GM19239 (cell line): Measurements from ENCODE around the gene C1orf105.
A peak's percentile ranks its signal among the peaks of the same experiment; 100 is the strongest.
"Not testable (repeated sequence)": the region's sequence is repeated elsewhere in the genome, so short reads cannot be mapped to it uniquely, and the experiment has no call there.

Experiments
- DNase-seq: peaks from one replicate; pipeline ENCODE4 v3.0.0; 2011; ENCODE audit warnings: low spot score; ENCODE audit not compliant: insufficient read length
- FAIRE-seq: peaks from 2 replicates; lab custom pipeline; 2011; peaks lifted over from hg19 to GRCh38; lab: Jason Lieb, UNC

C1orf105 gene

DNA sequence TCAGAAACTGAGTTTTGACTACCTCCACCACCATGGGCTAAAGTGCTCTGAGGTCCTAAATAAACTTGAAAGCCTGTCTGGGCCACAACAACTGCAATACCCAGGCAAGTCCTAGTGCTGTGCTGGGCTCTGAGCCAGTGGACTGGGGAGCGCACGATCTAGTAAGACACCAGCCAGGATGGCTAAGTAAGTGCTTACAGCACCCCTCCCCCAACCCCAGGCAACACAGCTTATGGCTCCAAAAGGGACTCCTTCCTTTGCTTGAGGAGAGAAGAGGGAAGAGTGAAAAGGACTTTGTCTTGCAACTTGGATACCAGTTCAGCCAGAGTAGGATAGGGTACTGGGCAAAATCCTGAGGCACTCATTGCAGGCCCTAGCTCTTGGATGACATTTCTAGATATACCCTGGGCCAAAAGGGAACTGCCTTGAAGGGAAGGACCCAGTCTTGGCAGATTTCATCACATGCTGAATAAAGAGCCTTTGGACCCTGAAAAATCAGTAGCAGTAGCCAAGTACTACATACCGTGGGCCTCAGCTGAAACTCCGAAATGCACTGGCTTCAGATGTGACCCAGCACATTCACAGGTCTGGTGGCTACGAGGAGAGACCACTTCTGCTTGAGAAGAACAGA, 1.6 kb downstream of the C1orf105 start:
- DNase-seq, result no peak
- FAIRE-seq, result no peak

DNA sequence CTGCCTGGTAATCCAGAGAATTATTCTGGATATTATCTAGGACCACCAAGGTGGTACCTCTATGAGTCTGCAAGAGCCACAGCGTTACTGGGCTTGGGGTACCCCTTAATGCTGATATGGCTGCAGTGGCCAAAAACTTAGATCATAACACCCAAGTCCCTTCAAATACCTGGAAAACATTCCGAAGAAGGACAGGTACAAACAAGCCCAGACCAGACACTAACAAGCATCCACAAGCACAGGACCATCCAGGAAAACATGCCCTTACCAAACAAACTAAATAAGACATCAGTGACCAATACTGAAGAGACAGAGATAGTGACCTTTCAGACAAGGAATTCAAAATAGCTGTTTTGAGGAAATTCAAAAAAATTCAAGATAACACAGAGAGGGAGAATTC, 2.9 kb downstream of the C1orf105 start:
- no peak for FAIRE-seq
- no peak for DNase-seq

DNA sequence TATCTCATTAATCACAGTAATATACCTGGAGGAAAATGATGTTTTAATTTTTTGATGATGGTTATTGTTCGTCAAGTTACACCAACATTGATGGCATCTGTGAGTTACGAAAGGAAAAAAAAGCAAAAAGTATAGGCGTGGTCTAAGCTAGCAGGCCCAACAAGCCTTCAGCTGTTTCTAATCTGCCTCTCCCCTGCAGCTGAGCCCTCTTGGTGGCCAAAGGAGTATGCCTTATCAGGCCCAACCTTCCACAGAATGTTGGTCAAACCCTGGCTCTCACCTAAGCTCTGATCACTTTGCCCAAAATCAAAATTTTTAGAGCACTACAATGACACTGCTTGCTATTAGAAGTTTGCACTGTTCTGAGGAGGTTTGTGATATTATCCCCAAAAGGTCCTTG, 4.9 kb downstream of the C1orf105 start:
- DNase-seq (no peak), FAIRE-seq (no peak)

DNA sequence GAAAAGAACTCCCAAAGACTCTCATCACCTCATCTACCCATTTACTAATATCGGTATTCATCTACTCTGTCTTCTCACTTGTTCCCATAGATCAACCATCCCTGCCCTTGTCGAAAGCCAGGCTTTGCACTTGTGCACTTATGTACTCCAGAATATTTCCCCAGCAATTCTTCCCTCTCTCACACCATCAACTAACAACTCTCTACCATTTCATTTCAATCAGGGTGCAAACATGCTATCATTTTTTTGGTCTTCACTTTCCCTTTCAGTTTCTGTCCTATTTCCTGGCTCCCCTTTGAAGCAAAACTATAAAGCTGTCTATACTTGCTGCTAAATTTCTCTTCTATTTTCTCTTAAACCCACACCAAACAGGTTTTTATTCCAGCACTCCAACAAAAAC, 6.7 kb downstream of the C1orf105 start:
- FAIRE-seq, result no peak
- no peak for DNase-seq

DNA sequence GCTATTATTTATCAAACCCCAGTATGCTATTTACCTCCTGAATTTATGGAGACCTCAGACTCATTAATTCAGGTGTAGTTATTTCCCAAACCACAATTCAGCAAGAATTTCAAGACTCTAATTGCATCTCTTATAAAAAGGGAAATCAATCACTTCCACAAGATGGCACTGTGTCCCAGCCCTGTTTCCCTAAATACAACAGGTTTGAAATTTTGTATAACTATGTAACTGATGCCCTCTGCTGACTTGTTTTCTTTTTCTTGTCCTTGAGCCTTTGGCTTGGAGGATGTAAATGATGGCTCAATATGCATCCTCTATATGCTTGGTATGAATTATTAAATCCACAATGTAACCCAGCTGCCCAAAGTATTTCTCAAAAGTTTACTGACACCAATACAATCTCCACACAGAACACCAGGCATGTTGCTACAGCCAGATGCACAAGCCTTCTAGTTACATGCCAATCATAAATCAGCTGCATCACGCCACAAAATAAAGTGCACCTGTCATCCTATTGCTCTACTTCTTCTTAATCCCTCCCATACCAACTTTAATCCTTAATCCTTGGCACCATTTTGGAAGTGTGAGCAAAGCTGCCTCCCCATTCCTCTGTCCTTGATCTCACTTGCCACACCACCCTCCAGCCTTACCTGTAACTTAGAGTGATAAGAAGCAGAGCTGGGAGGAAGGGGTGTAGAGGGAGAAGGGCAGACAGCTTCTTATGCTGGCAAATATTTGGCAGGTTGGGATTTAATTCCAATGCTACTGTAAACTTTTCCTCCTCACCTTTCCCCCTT, 9.0 kb downstream of the C1orf105 start:
- FAIRE-seq (peak; percentile 21), DNase-seq (no peak)

DNA sequence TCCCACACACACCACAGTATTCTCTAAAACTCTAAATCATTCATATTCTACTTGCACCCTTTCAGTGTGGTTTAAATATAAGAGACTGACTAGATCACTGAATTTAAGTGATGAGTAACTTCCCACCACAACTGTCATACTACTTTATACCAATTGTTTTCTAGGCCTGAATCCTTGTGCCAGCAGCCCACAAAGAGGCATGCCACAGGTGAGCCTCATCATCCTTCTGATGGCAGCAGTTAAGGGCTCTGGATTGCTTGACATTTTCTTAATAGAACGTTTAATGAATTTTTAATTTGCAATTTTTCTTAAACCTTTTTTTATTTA, 9.6 kb downstream of the C1orf105 start:
- DNase-seq (no peak), FAIRE-seq (no peak)

DNA sequence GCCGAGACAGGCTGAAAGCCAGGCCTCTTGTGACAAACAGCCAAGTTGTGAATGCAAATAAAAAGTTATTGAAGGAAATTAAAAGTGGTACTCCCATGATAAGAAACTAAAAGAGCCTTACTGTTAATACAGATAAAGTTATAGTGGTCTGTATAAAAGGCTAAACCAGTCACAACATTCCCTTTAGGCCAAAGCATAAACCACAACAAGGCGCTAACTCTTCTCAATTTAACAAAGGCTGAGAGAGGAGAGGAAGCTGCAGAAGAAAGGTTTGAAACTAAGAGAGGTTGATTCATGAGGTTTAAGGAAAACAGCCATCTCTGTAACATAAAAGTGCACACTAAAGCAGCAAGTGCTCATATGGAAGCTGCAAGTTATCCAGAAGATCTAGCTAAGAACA, 10.7 kb downstream of the C1orf105 start:
- no peak for DNase-seq
- no peak for FAIRE-seq

DNA sequence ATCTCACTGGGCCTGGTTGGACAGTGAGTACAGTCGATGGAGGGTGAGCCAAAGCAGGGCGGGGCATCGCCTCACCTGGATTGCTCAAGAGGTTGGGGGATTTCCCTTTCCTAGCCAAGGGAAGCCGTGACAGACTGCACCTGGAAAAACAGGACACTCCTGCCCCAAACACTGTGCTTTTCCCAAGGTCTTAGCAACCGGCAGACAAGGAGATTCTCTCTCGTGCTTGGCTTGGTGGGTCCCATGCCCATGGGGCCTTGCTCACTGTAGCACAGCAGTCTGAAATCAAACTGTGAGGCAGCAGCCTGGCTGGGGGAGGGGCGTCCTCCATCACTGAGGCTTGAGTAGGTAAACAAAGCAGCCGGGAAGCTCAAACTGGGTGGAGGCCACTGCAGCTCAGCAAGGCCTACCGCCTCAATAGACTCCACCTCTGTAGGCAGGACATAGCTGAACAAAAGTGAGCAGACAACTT, 11.3 kb downstream of the C1orf105 start:
- FAIRE-seq (no peak), DNase-seq (no peak)

DNA sequence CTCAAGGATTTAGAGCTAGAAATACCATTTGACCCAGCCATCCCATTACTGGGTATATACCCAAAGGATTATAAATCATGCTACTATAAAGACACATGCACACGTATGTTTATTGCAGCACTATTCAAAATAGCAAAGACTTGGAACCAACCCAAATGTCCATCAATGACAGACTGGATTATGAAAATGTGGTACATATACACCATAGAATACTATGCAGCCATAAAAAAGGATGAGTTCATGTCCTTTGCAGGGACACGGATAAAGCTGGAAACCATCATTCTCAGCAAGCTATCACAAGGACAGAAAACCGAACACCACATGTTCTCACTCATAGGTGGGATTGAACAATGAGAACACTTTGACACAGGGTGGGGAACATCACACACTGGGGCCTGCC, 16.7 kb downstream of the C1orf105 start:
- FAIRE-seq, DNase-seq: not testable (repeated sequence)

DNA sequence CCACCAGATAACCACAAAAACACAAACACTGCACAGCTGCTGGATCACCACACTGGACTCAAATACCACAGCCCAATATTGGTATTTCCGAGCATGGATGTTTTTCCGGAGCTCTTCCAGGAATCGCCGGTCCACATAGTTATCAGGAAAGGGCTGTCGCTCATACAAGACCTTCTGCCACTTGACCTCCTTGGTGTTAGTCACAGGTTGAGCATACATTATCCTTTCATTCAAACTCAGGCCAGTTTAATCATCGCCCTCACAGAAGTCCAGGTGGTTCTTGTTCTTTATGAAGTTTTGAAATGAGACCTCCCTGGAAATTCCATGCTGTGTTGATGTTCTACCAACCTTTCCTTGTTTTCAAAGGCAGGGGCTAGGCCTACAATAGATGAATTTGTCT, 21.9 kb downstream of the C1orf105 start:
- DNase-seq, result no peak
- FAIRE-seq, result no peak

DNA sequence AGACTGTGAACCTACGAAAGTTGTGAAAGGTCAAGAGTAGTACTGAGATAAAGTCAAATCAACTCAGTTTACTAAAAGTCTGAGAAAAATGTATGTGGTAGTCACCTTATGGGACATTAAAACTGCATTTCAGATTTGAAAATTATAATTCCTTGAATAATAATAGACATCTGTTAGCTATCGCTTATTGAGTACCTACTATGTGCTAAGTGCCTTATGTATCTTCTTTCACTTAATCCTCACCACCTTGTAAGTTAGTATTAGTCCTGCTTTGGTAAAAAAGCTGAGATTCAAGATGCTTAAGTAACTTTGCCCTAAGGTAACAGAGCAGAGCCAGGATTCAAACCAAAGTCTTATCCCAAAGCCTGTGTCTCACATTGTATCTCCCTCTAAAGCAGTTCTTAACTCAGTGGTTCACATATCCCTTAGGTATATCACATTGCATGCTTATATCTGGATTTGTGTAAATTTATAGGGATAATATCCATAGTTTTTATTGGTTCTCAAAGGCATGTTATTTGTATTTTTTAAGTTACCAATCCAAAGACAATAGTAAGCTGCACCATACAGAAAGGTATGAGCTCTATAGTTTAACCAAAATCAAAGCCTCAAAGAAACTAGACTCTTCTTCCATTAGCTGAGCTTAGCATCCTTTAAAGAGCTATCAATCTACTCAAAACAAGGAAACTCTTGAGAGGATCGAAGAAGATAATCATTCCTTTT, 22.5 kb downstream of the C1orf105 start:
- DNase-seq, result no peak
- FAIRE-seq, result peak; percentile 57

DNA sequence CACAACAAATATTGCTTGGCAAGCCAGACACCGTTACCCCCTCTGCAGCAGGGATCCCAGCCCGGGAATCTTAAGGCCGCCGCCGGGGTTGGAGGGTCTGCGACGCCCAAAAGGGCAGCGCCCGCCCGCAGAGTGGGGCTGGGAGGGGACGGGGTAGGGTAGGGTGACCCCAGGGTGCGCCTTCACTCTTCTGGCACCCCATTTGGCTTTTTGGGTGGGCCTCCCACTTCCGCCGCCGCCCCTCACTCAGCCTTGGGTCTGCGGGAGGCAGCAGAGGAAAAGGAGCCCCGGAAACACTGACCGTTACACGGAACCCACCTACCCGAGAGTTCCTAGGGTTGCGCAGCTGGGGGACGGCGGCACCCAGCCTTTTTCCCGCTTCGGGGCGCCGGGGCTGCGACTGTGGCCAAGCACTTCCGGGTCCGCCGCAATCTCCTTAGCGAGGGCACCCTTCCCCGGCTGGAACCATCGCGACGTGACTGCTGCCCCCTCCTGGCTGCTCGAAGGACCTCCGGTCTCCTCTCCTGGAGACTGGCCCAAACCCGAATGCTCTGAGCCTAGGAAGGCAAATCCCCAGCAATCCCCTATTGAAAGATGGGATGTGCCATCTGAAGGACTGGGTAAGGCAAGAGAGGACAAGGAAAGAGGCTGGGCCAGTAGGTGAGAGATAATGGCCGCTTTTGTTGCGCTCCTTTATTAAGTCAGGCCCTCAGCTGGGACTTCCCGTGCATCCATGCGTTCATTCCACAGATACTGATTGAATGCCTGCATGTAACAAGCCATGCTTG, 23.4 kb downstream of the C1orf105 start, which contains the start of gene PIGC:
Gene PIGC (minus strand): TSS at position 404 of the 788 bp plus-strand sequence. CDS start 1,447 bp downstream, outside the sequence.
- peak; percentile 94 for FAIRE-seq
- peak; percentile 92 for DNase-seq

DNA sequence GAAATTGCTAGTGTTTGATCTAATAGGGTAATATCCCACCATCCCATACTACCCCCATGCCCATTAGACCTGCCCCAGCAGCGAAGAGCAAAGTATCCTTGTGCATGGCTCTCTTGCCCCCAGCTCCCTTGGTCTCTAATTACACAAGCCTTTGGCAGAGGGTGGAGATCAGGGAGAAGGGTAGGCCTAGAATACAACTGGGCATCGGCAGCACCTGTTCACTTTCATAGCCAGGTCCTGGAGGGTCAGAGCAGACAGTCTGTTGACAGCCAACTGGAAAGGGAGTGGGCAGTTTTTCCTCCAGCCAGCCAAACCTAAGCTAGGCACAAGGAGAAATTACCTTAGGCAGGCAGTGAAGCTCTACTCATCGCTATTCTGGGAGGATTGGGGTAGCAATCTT, 26.1 kb downstream of the C1orf105 start:
- no peak for DNase-seq
- no peak for FAIRE-seq

DNA sequence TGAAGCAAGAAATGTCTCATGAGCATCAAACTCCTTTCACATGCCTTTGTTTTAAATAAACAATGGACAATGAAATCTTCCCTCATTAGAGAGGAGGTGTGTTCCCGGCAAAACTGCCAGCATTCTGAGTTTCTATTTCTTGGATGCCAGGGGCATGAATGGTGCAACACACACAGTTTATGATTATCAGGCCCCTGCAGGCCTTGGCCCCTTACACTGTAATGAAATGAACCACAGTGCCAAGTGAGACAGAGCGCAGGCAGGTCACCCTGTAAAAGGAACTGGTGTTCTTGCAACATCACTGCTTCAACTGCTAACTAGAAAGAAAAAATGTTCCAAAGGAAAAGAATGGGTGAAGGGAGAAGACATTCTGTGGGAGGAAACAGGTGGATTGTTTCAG, 27.2 kb downstream of the C1orf105 start:
- FAIRE-seq, result no peak
- DNase-seq, result no peak

DNA sequence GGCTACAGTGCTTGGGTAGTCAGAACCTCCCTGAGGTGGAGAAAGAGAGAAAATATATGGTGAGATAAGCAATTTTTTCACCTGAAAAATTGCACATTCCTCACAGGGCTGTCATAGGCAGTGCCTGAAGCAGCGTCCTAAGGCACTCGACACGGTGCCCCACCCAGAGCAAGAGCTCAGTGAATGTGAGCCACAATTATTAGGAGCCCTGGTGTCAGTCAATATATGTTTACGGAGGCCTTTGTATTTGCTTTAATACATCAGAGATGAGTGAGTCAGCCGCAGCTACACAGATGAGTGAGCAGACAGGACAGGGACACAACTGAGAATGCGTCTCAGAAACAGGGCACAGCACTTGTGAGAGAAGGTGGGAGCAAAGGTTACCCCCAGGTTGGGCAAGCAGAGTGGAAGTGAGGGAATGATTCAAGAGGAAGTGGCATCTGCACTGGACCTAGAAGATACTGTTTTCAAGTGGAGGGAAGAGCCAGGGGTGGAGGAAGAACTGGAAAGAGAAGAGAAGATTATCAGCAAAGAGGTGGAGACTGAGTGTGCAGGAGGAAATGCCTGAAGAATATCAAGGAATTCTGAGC, 28.6 kb downstream of the C1orf105 start:
- DNase-seq (no peak), FAIRE-seq (no peak)

DNA sequence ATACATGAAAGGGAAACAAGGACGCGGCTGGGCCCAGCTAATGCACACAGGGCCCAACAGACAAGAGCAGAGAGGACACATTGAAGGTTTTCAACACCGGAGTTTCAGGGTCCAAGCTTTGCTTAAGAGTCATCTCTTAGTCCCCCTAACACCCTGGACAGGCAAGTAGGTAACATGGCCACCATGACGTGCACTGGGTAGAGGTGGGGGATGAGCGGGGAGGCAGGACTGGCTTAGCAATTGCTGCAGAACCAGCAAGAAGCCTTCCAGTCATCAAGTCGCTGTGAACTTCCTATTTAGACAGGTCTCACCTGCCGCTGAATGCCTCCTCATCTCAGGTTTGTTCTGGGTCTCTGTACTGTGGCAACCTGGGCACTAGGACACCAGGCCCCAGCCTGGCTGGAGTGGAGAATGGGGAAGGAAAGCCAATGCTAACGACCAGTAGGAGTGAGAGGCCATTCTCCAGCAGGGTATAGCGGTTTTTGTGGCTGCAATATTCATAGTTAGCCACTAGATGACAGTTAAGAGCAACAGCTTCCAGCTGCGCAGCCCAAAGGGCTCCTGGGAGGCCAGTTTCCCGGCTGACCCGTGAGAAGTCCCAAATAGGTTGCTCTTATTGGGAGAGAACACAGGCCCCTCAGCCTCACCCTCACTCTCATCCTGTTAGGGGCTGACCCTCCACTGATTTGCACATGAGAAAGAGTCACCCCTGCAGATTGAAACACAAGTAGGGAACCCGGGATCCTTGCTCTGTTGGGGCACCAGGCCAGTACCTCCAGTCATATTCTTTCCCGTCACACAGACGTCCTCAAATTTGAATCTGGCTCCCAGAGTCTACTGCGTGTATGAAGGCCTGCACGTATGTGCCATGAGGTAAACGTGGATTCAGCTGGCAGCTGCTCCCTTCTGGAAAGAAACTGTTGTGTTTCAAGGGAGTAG, 29.4 kb downstream of the C1orf105 start:
- FAIRE-seq, result peak; percentile 47

DNA sequence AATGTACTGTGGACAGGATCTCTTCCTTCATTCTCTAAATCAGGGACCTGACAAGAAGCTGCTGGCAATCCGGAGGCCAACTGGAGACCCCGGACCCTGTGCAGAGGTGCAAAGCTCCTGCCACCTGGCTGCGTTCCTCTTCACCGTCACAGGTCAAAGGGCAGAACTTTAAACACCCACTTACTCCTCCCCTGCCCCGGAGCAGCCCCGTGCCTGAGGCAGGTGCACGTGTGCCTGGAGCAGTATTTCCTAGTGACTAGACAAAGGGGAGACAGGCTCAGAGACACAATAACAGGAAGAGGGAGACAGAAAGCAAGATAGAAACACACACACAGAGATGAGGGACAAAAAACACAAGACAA, 30.0 kb downstream of the C1orf105 start:
- no peak for FAIRE-seq
- DNase-seq, result no peak

More for the DNA sequence above, 29.4 kb downstream of the C1orf105 start:
- DNase-seq, result peak; percentile 31

DNA sequence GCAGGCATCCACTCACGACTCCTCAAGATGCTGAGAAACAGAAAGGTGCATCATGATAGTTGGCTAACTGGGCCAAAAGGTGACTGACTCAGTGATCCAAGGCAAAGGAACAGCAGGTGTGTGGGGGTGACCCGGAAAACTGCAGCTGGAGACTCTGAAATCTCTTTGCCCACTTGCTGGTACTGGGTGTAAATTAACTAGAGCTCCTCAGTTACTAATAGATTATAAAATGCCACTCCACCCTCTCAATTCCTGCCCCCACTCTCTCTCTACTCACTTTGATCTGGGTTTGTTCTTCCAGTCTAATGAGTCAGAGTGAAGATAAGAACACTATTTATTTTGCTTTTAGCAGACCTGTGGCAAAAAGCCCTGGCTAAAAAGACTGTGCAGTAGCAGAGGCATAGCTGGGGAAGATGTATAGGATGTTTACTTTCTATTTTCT, 30.5 kb downstream of the C1orf105 start:
- DNase-seq (no peak), FAIRE-seq (no peak)
